ENCODE results near the gene VAV3.

VAV3 gene

GRCh38 chr1:107972391-107973180 lies 7.6 kb upstream of the VAV3 start:
- no peak for DNase-seq

GRCh38 chr1:107966550-107966949 lies 1.6 kb upstream of the VAV3 start:
- DNase-seq: no peak

- DNase-seq: no peak
Observed at GRCh38 chr1:107964336-107965109, 457 bp downstream of the VAV3 start.

- no peak for DNase-seq
Observed at GRCh38 chr1:107963601-107964335, 1.2 kb downstream of the VAV3 start.

- no peak for DNase-seq
Observed at GRCh38 chr1:107963008-107963407, 2.0 kb downstream of the VAV3 start.

- no peak for DNase-seq
Observed at GRCh38 chr1:107954719-107955415, 10.1 kb downstream of the VAV3 start.

GRCh38 chr1:107954126-107954525 lies 10.9 kb downstream of the VAV3 start:
- no peak for DNase-seq

GRCh38 chr1:107953556-107953955 lies 11.4 kb downstream of the VAV3 start:
- peak; percentile 56 for DNase-seq

- DNase-seq: no peak
Observed at GRCh38 chr1:107952989-107953388, 12.0 kb downstream of the VAV3 start.

- DNase-seq: no peak
Observed at GRCh38 chr1:107950464-107950863, 14.5 kb downstream of the VAV3 start.

- no peak for DNase-seq
Observed at GRCh38 chr1:107949467-107950253, 15.3 kb downstream of the VAV3 start.

GRCh38 chr1:107946794-107947193 lies 18.2 kb downstream of the VAV3 start:
- DNase-seq: no peak

- no peak for DNase-seq
Observed at GRCh38 chr1:107943694-107944093, 21.3 kb downstream of the VAV3 start.

- DNase-seq: no peak
Observed at GRCh38 chr1:107942814-107943213, 22.2 kb downstream of the VAV3 start.

- no peak for DNase-seq
Observed at GRCh38 chr1:107941531-107941930, 23.4 kb downstream of the VAV3 start.

- no peak for DNase-seq
Observed at GRCh38 chr1:107941123-107941522, 23.9 kb downstream of the VAV3 start.

GRCh38 chr1:107940701-107941100 lies 24.3 kb downstream of the VAV3 start:
- no peak for DNase-seq

GRCh38 chr1:107940017-107940577 lies 24.9 kb downstream of the VAV3 start:
- no peak for DNase-seq

- no peak for DNase-seq
Observed at GRCh38 chr1:107939256-107939655, 25.7 kb downstream of the VAV3 start.

GRCh38 chr1:107936498-107937481 lies 28.2 kb downstream of the VAV3 start:
- no peak for DNase-seq

All from NCI-H1417 treated with DMSO at 0.1 percent for 48 hours (cell line).